GM12891 (cell line): ENCODE data around the gene CALML5.

Experiments
- PAX5 ChIP-seq: IDR thresholded peaks from 2 replicates; pipeline ENCODE4 v1.6.1; 2011; ENCODE audit warnings: low read length, moderate library complexity, mild to moderate bottlenecking; ENCODE audit not compliant: insufficient read depth, severe bottlenecking
- POLR2A ChIP-seq: IDR thresholded peaks from 2 replicates; pipeline ENCODE4 v1.6.1; 2011; ENCODE audit warnings: low read depth, low read length, control low read depth
- POLR2AphosphoS5 ChIP-seq: IDR thresholded peaks from 2 replicates; pipeline ENCODE4 v1.6.1; 2011; ENCODE audit warnings: low read depth, low read length, control low read depth
- POU2F2 ChIP-seq: IDR thresholded peaks from 2 replicates; pipeline ENCODE4 v1.6.1; 2011; ENCODE audit warnings: low read depth, mild to moderate bottlenecking, control low read depth, low read length, moderate library complexity
- SPI1 ChIP-seq: IDR thresholded peaks from 2 replicates; pipeline ENCODE4 v1.6.1; 2011; ENCODE audit warnings: low read depth, low read length, control low read depth
- TAF1 ChIP-seq: IDR thresholded peaks from 2 replicates; pipeline ENCODE4 v1.6.1; 2011; ENCODE audit warnings: low read depth, low read length, control low read depth

DNA sequence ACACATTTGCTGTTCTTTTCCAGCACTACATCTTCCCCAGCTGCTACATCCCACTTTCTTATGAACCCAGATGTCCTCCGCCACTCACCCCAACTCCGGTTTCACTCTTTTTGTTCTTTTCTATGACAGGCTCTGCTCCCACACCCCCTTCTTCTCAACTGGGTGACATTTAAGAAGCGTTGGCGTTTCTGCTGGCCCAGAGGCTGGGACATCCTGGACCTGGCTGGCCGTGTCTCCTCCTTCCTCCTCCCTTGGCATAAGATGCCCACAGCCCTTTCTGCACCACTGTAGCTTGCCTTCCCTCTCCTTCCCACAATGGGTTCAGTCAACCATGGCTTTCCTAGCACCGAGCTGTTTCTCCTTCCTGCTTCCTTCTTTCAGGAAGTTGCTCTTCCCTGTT is 9.4 kb upstream of the CALML5 start:
- no peak for TF ChIP-seq POLR2A
- no peak for TF ChIP-seq POLR2AphosphoS5
- TF ChIP-seq TAF1, result no peak
- TF ChIP-seq POU2F2, result no peak
- no peak for TF ChIP-seq PAX5
- no peak for TF ChIP-seq SPI1
